GM23338 (cell line): ENCODE measurements around the gene CR2. TPM values are rescaled to one million over a fixed set of nuclear protein-coding genes. Genes with fewer than 3 reads are reported as not detected.

Experiments
- ATAC-seq: fragments of 200-7000 bp; cut with Tn5 transposase; 3 replicates; pipeline ENCODE4 v1.9.1; 2020
- DNase-seq: peaks from one replicate; pipeline ENCODE4 v3.0.0-alpha.2; 2015; ENCODE audit warnings: low spot score
- H2AFZ ChIP-seq: fragments of 200-600 bp; sonication (generic); 2 replicates; pipeline ENCODE4 v1.8.0; 2016; ENCODE audit warnings: antibody characterized with exemption, mild to moderate bottlenecking, moderate library complexity
- H3F3A ChIP-seq: fragments of 200-600 bp; sonication (generic); replicated peaks from 2 replicates; pipeline ENCODE4 v1.8.0; 2017; ENCODE audit warnings: antibody characterized with exemption, mixed run types, low read depth
- H3K27ac ChIP-seq: fragments of 200-600 bp; sonication (generic); 2 replicates; pipeline ENCODE4 v1.6.1; 2016; ENCODE audit warnings: low read depth
- H3K27me3 ChIP-seq: fragments of 200-600 bp; sonication (generic); 2 replicates; pipeline ENCODE4 v1.8.0; 2016; ENCODE audit warnings: mild to moderate bottlenecking, mixed run types, moderate library complexity; ENCODE audit not compliant: insufficient read depth
- H3K36me3 ChIP-seq: fragments of 200-600 bp; sonication (generic); 2 replicates; pipeline ENCODE4 v1.8.0; 2016; ENCODE audit warnings: mild to moderate bottlenecking; ENCODE audit not compliant: insufficient read depth
- H3K4me1 ChIP-seq: fragments of 200-600 bp; sonication (generic); 2 replicates; pipeline ENCODE4 v1.8.0; 2016; ENCODE audit warnings: mild to moderate bottlenecking, moderate library complexity; ENCODE audit not compliant: insufficient read depth
- H3K4me2 ChIP-seq: fragments of 200-600 bp; sonication (generic); 2 replicates; pipeline ENCODE4 v1.7.1; 2017; ENCODE audit warnings: mixed run types
- H3K4me3 ChIP-seq: fragments of 200-600 bp; sonication (generic); 2 replicates; pipeline ENCODE4 v1.6.1; 2016; ENCODE audit warnings: mixed run types
- H3K79me2 ChIP-seq: fragments of 200-600 bp; sonication (generic); replicated peaks from 2 replicates; pipeline ENCODE4 v1.8.0; 2017; ENCODE audit warnings: mild to moderate bottlenecking; ENCODE audit not compliant: insufficient read depth
- H3K9me2 ChIP-seq: fragments of 200-600 bp; sonication (generic); 2 replicates; pipeline ENCODE4 v1.8.0; 2017; ENCODE audit not compliant: insufficient read depth
- H4K20me1 ChIP-seq: fragments of 200-600 bp; sonication (generic); replicated peaks from 2 replicates; pipeline ENCODE4 v1.8.0; 2017; ENCODE audit warnings: mild to moderate bottlenecking; ENCODE audit not compliant: insufficient read depth
- H3K27ac Mint-ChIP-seq: 2 replicates; pipeline ENCODE4 v1.8.0; 2020; ENCODE audit warnings: inconsistent platforms, mild to moderate bottlenecking, moderate library complexity, mixed read lengths
- H3K27me3 Mint-ChIP-seq: 3 replicates; pipeline ENCODE4 v1.8.0; 2022; ENCODE audit warnings: low read depth, mild to moderate bottlenecking, moderate library complexity, mixed read lengths, inconsistent platforms; ENCODE audit not compliant: insufficient read depth, poor library complexity
- H3K36me3 Mint-ChIP-seq: 3 replicates; pipeline ENCODE4 v1.8.0; 2021; ENCODE audit warnings: low read depth, mild to moderate bottlenecking, inconsistent platforms, moderate library complexity, mixed read lengths
- H3K4me1 Mint-ChIP-seq: 3 replicates; pipeline ENCODE4 v1.8.0; 2020; ENCODE audit warnings: mild to moderate bottlenecking, inconsistent platforms, mixed read lengths
- H3K4me3 Mint-ChIP-seq: 3 replicates; pipeline ENCODE4 v1.8.0; 2021; ENCODE audit warnings: moderate library complexity, mild to moderate bottlenecking, inconsistent platforms, mixed read lengths
- H3K9me3 Mint-ChIP-seq: 3 replicates; pipeline ENCODE4 v1.8.0; 2020; ENCODE audit warnings: moderate library complexity, mild to moderate bottlenecking, inconsistent platforms, mixed read lengths
- CREB1 ChIP-seq: fragments of 250-450 bp; sonication (Bioruptor Pico); IDR thresholded peaks from 2 replicates; pipeline ENCODE4 v1.5.0; 2020; ENCODE audit warnings: low read depth, mild to moderate bottlenecking, moderate library complexity
- CTCF ChIP-seq, 2 experiments: fragments of 200-600 bp in 1 of 2; sonication (generic) in 1 of 2; conservative IDR thresholded peaks; 2 replicates each; pipeline versions ENCODE4 v1.5.1 to v1.6.1; 2016 to 2017; ENCODE audit warnings: antibody characterized with exemption in 2 of 2, low read depth in 2 of 2, mild to moderate bottlenecking in 2 of 2, moderate library complexity in 1 of 2
- ETS1 ChIP-seq: IDR thresholded peaks from 2 replicates; pipeline ENCODE4 v1.6.1; 2016; ENCODE audit warnings: antibody characterized with exemption
- EZH2 ChIP-seq: fragments of 200-600 bp; sonication (generic); IDR thresholded peaks from one replicate; pipeline ENCODE4 v1.8.0; 2017; ENCODE audit warnings: antibody characterized with exemption, mild to moderate bottlenecking, low read depth; ENCODE audit not compliant: unreplicated experiment
- EZH2phosphoT487 ChIP-seq: fragments of 200-600 bp; sonication (generic); IDR thresholded peaks from one replicate; pipeline ENCODE4 v1.8.1; 2018; ENCODE audit warnings: antibody characterized with exemption; ENCODE audit not compliant: unreplicated experiment
- JUNB ChIP-seq: IDR thresholded peaks from one replicate; pipeline ENCODE4 v1.6.1; 2016; ENCODE audit warnings: antibody characterized with exemption; ENCODE audit not compliant: unreplicated experiment
- REST ChIP-seq: IDR thresholded peaks from one replicate; pipeline ENCODE4 v1.6.1; 2018; ENCODE audit warnings: antibody characterized with exemption; ENCODE audit not compliant: unreplicated experiment
- ZNF114 ChIP-seq: fragments of 250-450 bp; sonication (Bioruptor Pico); IDR thresholded peaks from 2 replicates; pipeline ENCODE4 v1.5.0; 2020; ENCODE audit warnings: mild to moderate bottlenecking, moderate library complexity
- ZNF462 ChIP-seq: fragments of 250-450 bp; sonication (Bioruptor Pico); IDR thresholded peaks from 2 replicates; pipeline ENCODE4 v1.5.0; 2020; ENCODE audit warnings: mild to moderate bottlenecking, moderate library complexity
- polyA plus RNA-seq: library from polyadenylated mRNA; unstranded; fragments of >200 nt; fragmentation: Nextera tagmentation; extraction: Ambion mirVana; gene quantifications from 2 replicates; pipeline ENCODE4 v1.2.1, GENCODE V29; 2016
- total RNA-seq: library from RNA; depleted of rRNA; stranded (reverse); fragments of >200 nt; shearing (Covaris generic); gene quantifications from 2 replicates; pipeline ENCODE4 v1.2.3, GENCODE V29; 2014

The CR2 gene
- total and polyA plus RNA-seq, 2 experiments from 2014 or later = 2.7 to 5.4 TPM

DNA sequence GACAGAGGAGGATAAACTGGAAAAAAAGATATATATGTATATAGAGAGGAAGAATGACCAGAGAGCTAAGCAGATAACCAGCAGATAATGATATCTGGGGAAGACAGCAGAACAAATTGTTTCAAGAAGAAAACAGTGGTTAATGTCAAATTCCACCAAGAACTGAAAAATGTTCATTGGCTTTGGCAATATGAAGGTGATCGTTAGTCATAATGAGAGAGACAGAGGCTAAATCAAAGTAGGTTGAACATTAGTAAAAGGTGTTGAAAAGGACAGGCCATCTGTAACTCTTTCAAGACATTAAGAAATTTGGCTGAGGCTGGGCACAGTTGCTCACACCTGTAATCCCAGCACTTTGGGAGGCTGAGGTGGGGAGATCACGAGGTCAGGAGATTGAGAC lies 25.3 kb upstream of the CR2 start:
- Histone ChIP-seq H3K27ac (no peak overlapping the region), H3K4me2 (no peak overlapping the region), H3K79me2 (no peaks in the 10 kb centered on the region), H3K4me3 (no peak overlapping the region), H3K9me2 (0 out of 2 replicates have a peak, but pooled peaks cover 3% of the 10 kb centered on the region), H4K20me1 (no peaks in the 10 kb centered on the region), H3F3A (no peaks in the 10 kb centered on the region), H3K4me1 (no peaks in the 10 kb centered on the region; the same call in 1 of the 2 replicates), H3K36me3 (peaks cover 5% of the 10 kb centered on the region; the same call in 1 of the 2 replicates), H2AFZ (no peak overlapping the region), H3K27me3 (no peaks in the 10 kb centered on the region)
- Mint-ChIP-seq H3K36me3 (peaks cover 11% of the 10 kb centered on the region; the same call in 2 of the 3 replicates), H3K9me3 (peaks cover 14% of the 10 kb centered on the region), H3K4me3 (no peak overlapping the region), H3K27ac (no peak overlapping the region), H3K27me3 (peaks cover 4% of the 10 kb centered on the region), H3K4me1 (peaks cover 2% of the 10 kb centered on the region)
- ATAC-seq = no peak
- TF ChIP-seq CTCF (conservative IDR thresholded peaks at IDR 0.05; ENCODE audit: low read depth in 2 of 2) = no peak
- DNase-seq = no peak

DNA sequence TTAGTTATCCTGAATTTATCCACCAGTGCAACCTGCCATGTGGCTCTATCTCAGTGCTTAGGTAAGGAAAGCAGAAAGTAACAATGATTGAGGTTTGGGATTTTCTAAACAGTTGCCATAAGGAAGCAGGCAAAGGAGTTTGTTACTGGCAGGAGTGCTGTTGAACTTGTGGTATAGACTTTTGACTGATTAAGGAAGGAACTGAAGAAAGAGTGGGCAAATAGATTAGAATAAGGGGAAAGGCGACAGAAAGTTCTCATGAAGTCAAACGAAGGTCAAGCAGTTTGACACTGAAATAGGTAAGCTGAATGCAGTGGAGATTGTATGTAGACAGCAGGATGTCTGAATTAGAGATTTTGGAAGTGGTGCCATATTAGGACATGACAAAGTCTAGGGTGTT lies 24.2 kb upstream of the CR2 start:
- H2AFZ ChIP-seq = no peak overlapping the region
- no peaks in the 10 kb centered on the region for H4K20me1 ChIP-seq
- no peaks in the 10 kb centered on the region for H3K4me1 ChIP-seq
- H3K79me2 ChIP-seq = no peaks in the 10 kb centered on the region
- ATAC-seq (no peak), DNase-seq (no peak)
- Mint-ChIP-seq H3K27me3 (no peaks in the 10 kb centered on the region), H3K9me3 (peaks cover 14% of the 10 kb centered on the region), H3K36me3 (peaks cover 11% of the 10 kb centered on the region; the same call in 2 of the 3 replicates), H3K27ac (no peak overlapping the region), H3K4me3 (no peak overlapping the region), H3K4me1 (no peaks in the 10 kb centered on the region; the same call in 2 of the 3 replicates)
- H3K4me3 ChIP-seq = no peak overlapping the region
- H3K27ac ChIP-seq = no peak overlapping the region
- no peaks in the 10 kb centered on the region for H3F3A ChIP-seq
- H3K36me3 ChIP-seq = peaks cover 5% of the 10 kb centered on the region; the same call in 1 of the 2 replicates
- no peaks in the 10 kb centered on the region for H3K27me3 ChIP-seq
- H3K4me2 ChIP-seq = no peak overlapping the region
- 0 out of 2 replicates have a peak, but pooled peaks cover 3% of the 10 kb centered on the region for H3K9me2 ChIP-seq
- TF ChIP-seq JUNB = no peak
- no peak for TF ChIP-seq ETS1
- TF ChIP-seq REST = no peak
- TF ChIP-seq EZH2phosphoT487 = no peak
- TF ChIP-seq ZNF462 (CRISPR knock-in tag) = no peak
- no peak for TF ChIP-seq EZH2
- TF ChIP-seq CREB1 (CRISPR knock-in tag) = no peak
- TF ChIP-seq ZNF114 (CRISPR knock-in tag) = no peak
